Measurements from ENCODE around the gene POFUT1.

GRCh38 chr20:32179515-32179914 lies 28.2 kb upstream of the POFUT1 start:
- TF ChIP-seq POLR2A (IDR thresholded peaks at IDR 0.05) (no peak), CTCF (IDR thresholded peaks at IDR 0.05) (no peak)

Measured in heart left ventricle (tissue), 13 donors.